Fibroblast of lung (primary cell): ENCODE data around the gene TRAPPC1. TPM values are rescaled to one million over a fixed set of nuclear protein-coding genes. Genes with fewer than 3 reads are reported as not detected.

Experiments
- DNase-seq, 2 donors: peaks; one replicate each; pipeline versions ENCODE4 v3.0.0 to v3.0.0-alpha.2; 2010; ENCODE audit warnings: low read depth in 2 of 2
- H2AFZ ChIP-seq: 2 replicates; pipeline ENCODE4 v1.5.1; 2012; ENCODE audit warnings: low read length, control low read depth, inconsistent platforms
- H3K27ac ChIP-seq: 2 replicates; pipeline ENCODE4 v1.5.1; 2011; ENCODE audit warnings: low read length, control low read depth; ENCODE audit not compliant: insufficient read depth
- H3K27me3 ChIP-seq: 2 replicates; pipeline ENCODE4 v1.5.1; 2011; ENCODE audit warnings: mild to moderate bottlenecking, low read length; ENCODE audit not compliant: control insufficient read depth, insufficient read depth
- H3K36me3 ChIP-seq: 2 replicates; pipeline ENCODE4 v1.5.1; 2011; ENCODE audit warnings: low read length; ENCODE audit not compliant: control insufficient read depth, insufficient read depth
- H3K4me1 ChIP-seq: 2 replicates; pipeline ENCODE4 v1.5.1; 2011; ENCODE audit warnings: low read length; ENCODE audit not compliant: control insufficient read depth, insufficient read depth; ENCODE audit errors: extremely low read depth
- H3K4me2 ChIP-seq: 2 replicates; pipeline ENCODE4 v1.5.1; 2011; ENCODE audit warnings: low read length, control low read depth; ENCODE audit not compliant: insufficient read depth; ENCODE audit errors: extremely low read depth
- H3K4me3 ChIP-seq, 4 experiments: fragments of 200-600 bp in 1 of 4; sonication (generic) in 1 of 4; replicated peaks in 1 of 4; 2 replicates each; pipeline ENCODE4 v1.5.1; 2011 to 2016; ENCODE audit warnings: low read length in 4 of 4, low read depth in 3 of 4, mild to moderate bottlenecking in 3 of 4, control low read depth in 2 of 4, inconsistent platforms in 1 of 4, mixed read lengths in 1 of 4; ENCODE audit not compliant: insufficient read depth in 1 of 4; ENCODE audit errors: control extremely low read depth in 1 of 4
- H3K79me2 ChIP-seq: 2 replicates; pipeline ENCODE4 v1.5.1; 2012; ENCODE audit warnings: mild to moderate bottlenecking, low read length, inconsistent platforms; ENCODE audit not compliant: control insufficient read depth, insufficient read depth
- H3K9ac ChIP-seq: 2 replicates; pipeline ENCODE4 v1.5.1; 2011; ENCODE audit warnings: mild to moderate bottlenecking, low read length, control low read depth; ENCODE audit not compliant: insufficient read depth
- H3K9me3 ChIP-seq: 2 replicates; pipeline ENCODE4 v1.5.1; 2012; ENCODE audit warnings: low read depth, low read length; ENCODE audit not compliant: control insufficient read depth, insufficient read depth
- H4K20me1 ChIP-seq: 2 replicates; pipeline ENCODE4 v1.5.1; 2011; ENCODE audit warnings: low read length; ENCODE audit not compliant: control insufficient read depth, insufficient read depth; ENCODE audit errors: extremely low read depth
- EZH2 ChIP-seq: IDR thresholded peaks from 2 replicates; pipeline ENCODE4 v1.5.1; 2012; ENCODE audit warnings: low read length, control low read depth, mild to moderate bottlenecking; ENCODE audit errors: missing control alignments
- polyA plus RNA-seq, 2 donors: library from polyadenylated mRNA; depleted of rRNA in 1 of 2; stranded (reverse) in 1 of 2; unstranded in 1 of 2; fragments of >200 nt; gene quantifications; 2 replicates each; pipeline ENCODE4 v1.2.1, GENCODE V29; 2011 to 2012; ENCODE audit warnings: missing spikeins in 1 of 2
- total RNA-seq: library from RNA; depleted of rRNA; stranded (reverse); fragments of >200 nt; gene quantifications from 2 replicates; pipeline ENCODE4 v1.2.1, GENCODE V29; 2014
- TF ChIP-seq, protein P1 (sequence below), 2 donors: IDR thresholded peaks in 1 of 2; conservative IDR thresholded peaks in 1 of 2; 1 replicate in 1 of 2; 2 replicates in 1 of 2; pipeline ENCODE4 v1.5.1; 2011 to 2012; ENCODE audit warnings: low read length in 2 of 2, control low read depth in 1 of 2, inconsistent platforms in 1 of 2, low read depth in 1 of 2, mild to moderate bottlenecking in 1 of 2

The TRAPPC1 gene
- total and polyA plus RNA-seq, 2 donors (not counting 1 experiment from before 2014, with no cell fraction given), result 61.9 to 342 TPM

DNA sequence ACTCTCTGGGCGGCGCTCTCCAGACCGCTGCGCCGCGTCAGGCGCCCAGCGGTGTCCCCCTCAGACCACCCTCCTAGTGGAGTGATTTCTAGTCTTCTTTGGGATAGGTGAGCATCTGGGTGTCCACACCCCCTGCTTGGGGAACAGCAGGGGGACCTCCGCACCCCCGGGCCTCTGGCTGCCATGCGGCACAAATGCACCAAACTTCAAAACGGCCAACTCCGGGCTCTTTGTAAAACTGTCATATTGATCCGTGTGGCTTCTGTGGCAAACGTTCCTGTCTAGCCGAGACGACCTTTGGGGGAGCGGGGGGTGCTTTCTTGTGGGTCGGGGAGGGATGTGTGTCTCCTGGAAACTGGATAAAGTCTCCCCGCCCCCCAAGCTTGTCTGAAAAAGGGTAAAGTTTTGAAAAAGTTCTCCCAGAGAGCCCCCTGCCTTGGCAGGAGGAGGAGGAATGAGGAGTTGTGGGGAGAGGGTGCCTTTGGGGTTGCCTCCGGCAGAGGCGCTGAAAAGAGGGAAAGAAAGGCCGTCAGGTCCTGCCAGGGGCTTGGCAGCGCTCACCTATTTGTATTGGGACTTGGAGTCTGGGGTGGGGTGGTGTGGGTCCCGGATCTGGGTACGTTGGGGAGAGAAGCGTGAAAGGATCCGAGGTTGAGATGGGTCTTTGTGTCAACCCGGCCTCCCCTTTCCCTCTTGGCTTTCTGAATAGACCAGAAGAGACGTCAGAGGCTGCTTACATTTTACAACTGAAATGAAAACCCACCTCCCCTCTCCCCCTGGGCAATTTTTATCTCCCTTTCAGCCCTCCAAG is 45.3 kb downstream of the TRAPPC1 start:
- Histone ChIP-seq H2AFZ (no peak overlapping the region), H3K9me3 (no peaks in the 10 kb centered on the region), H4K20me1 (no peaks in the 10 kb centered on the region), H3K79me2 (peaks cover 22% of the 10 kb centered on the region), H3K27ac (peak overlapping the region; percentile 55), H3K9ac (peak overlapping the region; percentile 57), H3K4me3 (peak overlapping the region; percentile 73 to 84 (median 78)), H3K27me3 (no peaks in the 10 kb centered on the region), H3K36me3 (peaks cover 5% of the 10 kb centered on the region), H3K4me2 (peak overlapping the region; percentile 90), H3K4me1 (peaks cover 12% of the 10 kb centered on the region)
- DNase-seq, result peak; percentile 8 to 22
- TF ChIP-seq, protein P1, sequence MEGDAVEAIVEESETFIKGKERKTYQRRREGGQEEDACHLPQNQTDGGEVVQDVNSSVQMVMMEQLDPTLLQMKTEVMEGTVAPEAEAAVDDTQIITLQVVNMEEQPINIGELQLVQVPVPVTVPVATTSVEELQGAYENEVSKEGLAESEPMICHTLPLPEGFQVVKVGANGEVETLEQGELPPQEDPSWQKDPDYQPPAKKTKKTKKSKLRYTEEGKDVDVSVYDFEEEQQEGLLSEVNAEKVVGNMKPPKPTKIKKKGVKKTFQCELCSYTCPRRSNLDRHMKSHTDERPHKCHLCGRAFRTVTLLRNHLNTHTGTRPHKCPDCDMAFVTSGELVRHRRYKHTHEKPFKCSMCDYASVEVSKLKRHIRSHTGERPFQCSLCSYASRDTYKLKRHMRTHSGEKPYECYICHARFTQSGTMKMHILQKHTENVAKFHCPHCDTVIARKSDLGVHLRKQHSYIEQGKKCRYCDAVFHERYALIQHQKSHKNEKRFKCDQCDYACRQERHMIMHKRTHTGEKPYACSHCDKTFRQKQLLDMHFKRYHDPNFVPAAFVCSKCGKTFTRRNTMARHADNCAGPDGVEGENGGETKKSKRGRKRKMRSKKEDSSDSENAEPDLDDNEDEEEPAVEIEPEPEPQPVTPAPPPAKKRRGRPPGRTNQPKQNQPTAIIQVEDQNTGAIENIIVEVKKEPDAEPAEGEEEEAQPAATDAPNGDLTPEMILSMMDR (conservative IDR thresholded peaks at IDR 0.05 in 1 of 2, IDR thresholded peaks at IDR 0.05 in 1 of 2; ENCODE audit: low read depth in 1 of 2, low read length in 2 of 2), result no peak
- TF ChIP-seq EZH2, result no peak

- Histone ChIP-seq H3K79me2 (peaks cover 22% of the 10 kb centered on the region), H3K9ac (peak overlapping the region; percentile 57), H3K27ac (peak overlapping the region; percentile 55), H3K36me3 (peaks cover under 1% of the 10 kb centered on the region), H3K27me3 (no peaks in the 10 kb centered on the region), H3K4me1 (peaks cover 12% of the 10 kb centered on the region), H3K9me3 (no peaks in the 10 kb centered on the region), H3K4me2 (peak overlapping the region; percentile 90), H2AFZ (peak overlapping the region; percentile 32), H3K4me3 (peak overlapping the region; percentile 73 to 84 (median 78)), H4K20me1 (no peaks in the 10 kb centered on the region)
- TF ChIP-seq EZH2, result no peak
- TF ChIP-seq, protein P1 (conservative IDR thresholded peaks at IDR 0.05 in 1 of 2, IDR thresholded peaks at IDR 0.05 in 1 of 2; ENCODE audit: low read depth in 1 of 2, low read length in 2 of 2), result no peak
- peak; percentile 32 to 48 for DNase-seq
Measured at GRCh38 chr17:7885367-7886226, 46.1 kb downstream of the TRAPPC1 start.
